GM19193 (cell line): ENCODE results near the gene GDI2.

Experiments used
- POLR2A ChIP-seq: IDR thresholded peaks from 4 replicates; pipeline ENCODE4 v1.6.1; 2011; ENCODE audit not compliant: insufficient read depth, insufficient read length; ENCODE audit errors: extremely low read depth

The GDI2 gene

DNA sequence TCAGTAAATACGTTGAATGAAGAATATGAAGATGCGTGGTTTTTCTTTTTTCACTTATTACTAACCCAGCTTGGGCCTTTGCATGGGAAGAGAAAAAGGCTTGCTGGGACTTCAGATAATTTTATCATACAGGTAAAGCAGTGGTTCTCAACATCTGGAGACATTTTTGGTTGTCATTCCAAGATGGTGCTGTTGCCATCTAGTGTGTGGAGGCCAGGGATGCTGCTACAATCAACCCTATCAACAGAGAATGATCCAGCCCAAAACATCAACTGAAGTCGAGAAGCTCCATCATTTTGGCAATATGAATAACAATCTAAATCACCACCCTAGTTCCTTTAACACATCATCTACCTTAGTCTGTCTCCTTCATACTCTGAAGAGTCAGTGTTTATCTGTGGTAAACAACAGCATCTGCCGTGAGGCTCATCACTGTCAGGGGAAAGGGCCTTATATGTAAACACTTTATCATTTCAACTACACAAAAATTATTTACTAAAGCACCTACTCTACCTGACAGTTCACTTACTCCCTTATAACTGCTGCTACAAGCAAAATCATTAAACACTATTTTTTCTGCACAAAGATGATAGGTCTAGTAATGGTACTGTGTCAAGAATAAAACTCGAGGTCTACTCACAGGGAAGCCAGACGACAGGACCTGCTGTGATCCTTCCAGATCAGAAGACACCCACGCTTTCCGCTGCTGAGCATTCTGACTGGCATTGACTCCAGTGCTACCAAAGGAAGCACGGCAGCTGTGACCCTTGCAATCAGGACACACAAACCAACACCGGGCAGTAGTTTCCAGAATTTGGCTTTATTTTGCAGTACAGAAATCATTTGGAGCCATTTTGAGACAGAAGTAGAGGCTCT, 48.6 kb downstream of the GDI2 start:
- no peak for TF ChIP-seq POLR2A

DNA sequence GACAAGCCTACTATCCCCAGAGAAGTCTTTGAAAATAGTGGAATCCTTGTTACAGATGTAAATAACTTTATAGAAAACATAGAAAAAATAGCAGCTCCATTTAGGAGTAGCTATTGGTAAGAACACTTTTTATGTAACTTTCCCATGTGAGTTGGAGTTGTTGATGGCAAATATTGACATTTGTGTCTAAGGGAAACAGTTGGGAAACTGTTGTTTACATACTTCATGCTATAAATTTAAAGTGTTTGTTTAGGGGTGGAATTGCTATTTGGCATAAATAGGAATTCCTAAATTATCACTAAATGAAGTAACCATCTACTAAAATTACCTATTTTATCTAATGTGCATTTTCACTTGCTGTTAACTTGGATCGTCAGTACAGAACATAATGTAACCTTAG, 50.7 kb downstream of the GDI2 start:
- TF ChIP-seq POLR2A, result no peak

DNA sequence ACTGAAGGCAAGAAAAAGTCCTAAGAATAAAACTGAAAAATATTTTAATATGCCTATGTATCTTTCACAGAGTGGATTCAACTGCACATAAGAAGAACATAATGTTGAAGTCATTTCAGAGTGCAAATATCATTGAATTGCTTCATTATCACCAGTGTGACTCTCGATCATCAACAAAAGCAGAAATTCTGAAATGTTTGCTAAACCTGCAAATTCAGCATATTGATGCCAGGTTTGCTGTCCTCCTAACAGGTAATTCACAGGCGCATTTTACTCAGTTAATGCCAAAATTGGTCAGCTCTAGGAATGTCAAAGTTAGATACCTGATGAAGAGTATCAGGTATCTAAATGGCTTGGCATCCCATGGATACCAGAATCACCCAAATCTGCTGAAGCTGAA, 52.0 kb downstream of the GDI2 start:
- no peak for TF ChIP-seq POLR2A

DNA sequence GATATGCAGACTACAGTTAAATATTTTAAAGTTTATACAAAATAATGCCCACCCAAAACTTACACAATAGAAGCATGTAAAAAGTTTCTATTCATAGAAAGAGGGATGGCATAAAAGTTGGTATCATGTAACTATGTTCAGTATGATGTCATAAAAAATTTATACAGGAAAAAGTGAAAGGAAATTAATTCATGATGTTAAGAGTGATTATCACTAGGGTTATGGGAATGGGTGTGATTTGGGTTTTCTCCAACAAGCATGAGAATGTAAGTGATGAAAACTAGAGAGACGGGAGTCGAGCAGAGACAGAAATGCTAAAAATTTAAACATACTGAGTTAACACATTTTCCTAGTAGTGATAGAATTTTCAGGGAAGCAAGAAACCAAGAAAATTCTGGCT, 52.7 kb downstream of the GDI2 start:
- no peak for TF ChIP-seq POLR2A

DNA sequence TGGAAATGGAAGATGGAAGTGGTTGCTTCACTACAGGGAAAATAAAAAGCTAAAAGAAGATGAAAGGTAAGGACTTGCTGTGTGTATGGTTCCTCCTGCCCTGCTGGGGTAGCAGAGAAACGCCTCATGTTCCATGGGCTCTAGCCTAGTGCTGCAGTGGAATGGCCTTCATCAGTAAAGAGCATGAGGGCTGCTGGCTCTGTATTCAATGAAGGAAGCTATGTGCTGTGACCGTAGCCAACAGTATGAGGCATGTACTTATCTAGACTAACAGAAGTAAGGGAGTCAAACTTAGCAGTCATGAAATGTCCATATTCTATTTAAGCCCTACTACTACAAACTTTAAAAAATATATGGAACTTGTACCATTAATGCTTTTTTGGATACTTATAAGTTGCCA, 54.3 kb downstream of the GDI2 start:
- no peak for TF ChIP-seq POLR2A

DNA sequence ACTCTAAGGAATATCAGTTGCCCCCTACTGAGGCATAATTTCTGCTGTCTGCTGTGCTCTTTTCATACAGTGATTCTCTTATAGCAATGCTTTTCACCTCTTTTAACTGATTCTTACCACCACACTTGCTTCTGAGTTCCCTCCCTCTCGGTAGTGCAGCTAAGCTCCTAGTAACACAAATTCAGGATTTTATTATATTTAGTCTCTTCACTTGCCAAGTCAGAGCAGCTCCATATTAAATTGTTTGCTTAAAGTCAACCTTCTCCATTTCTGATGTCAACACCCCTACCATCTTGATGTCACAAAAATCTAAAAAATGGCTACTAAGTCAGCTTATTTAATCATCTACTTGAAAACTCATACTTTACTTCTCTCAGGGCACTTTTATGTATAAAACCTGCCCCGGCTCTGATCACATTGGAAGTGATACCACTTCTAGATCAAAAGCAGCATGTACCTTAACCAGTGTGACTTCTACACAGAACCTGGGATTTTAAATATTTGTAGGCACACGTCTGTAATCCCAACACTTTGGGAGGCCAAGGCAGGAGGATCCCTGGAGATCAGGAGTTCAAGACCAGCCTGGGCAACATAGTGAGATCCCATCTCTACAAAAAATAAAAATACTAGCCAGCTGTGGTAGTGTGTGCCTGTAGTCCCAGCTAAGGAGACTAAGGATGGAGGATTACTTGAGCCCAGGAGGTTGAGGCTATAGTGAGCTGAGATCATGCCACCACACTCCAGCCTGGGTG, 55.3 kb downstream of the GDI2 start:
- TF ChIP-seq POLR2A, result no peak

DNA sequence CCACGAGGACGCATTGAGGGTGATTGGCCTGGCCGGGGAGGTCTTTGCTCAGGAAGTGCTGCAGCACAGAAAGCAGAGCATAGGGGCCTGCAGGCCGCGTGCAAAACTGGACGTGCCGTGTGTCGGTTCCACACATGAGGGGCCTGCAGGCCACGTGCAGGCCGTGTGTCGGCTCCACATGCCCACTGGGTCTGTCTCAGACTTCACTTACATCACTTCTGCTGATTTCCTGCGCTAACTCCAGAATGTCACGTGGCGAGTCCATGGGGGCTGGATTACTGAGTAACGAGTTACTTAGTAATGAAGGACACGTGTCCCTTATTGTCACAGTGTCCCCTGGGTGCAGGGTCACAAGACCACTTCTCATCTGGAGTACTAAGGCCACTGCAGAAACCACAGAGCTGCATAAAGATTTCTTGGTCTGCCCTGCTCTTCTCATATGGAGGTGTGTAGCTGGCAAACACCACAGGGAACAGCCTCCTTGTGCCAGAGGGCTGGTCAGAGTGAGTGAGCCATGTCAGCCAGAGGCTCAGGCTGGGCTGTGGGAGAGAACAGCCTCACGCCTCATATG, 60.8 kb downstream of the GDI2 start:
- TF ChIP-seq POLR2A, result no peak

DNA sequence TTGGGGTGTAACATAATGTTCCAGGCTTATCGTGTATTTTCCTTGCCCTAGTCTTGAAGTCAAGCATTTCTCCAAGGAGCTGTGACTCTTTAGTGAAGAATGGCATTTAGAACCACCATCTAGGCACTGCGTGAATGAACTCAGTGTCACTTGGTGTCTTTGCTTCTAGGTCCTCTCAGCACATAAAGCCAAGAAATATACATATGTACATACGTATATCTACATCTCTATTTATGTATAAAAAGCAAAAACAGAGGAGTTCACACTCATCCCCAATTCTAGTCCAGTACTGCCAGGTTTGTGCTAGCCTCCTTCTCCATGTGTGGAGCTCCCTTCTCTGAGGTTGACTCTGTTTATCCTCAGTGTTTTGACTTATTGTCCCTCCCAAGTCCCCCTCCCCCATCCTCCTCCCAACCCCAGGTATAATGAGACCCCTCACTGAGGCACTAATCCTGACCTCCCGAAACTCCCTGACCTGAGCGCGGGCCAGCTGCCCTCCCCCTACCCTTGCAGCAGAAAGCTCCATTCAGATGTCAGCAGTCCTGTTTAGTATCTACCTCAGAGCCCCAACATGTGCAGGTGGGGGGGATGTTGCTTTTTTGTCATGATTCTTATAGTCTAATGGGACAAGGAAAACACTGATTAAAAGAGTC, 61.5 kb downstream of the GDI2 start:
- no peak for TF ChIP-seq POLR2A

DNA sequence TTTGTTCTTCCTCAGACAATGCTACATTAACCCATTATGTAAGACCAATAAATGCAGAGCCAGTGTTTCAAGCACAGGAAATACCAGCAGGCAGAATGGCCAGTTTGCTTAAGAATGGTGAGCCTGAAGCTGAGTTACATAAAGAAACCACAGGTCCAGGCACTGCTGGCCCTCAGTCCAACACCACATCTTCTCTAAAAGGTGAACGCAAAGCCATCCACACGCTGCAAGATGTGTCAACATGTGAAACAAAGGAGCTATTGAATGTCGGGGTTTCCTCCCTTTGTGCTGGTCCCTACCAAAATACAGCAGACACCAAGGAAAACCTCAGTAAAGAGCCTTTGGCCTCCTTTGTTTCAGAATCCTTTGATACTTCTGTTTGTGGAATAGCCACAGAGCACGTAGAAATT, 64.8 kb downstream of the GDI2 start:
- no peak for TF ChIP-seq POLR2A

DNA sequence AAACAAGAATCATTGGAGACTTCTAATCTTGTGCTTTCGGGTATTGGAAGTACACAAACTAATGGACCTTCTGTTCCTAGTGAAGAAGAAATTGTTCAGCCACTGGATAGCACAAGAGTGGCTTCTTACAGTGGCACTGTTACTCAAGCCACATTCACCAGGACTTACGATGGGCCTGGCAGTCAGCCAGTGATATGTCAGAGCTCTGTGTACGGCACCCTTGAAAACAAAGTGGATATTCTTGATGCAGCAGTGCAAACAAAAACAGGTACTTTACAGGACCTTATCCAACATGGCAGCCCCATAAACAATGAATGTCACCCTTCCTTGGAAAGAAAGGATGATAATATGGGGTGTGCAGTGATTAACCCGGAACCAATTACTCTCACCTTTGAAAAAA, 67.0 kb downstream of the GDI2 start:
- TF ChIP-seq POLR2A, result no peak

DNA sequence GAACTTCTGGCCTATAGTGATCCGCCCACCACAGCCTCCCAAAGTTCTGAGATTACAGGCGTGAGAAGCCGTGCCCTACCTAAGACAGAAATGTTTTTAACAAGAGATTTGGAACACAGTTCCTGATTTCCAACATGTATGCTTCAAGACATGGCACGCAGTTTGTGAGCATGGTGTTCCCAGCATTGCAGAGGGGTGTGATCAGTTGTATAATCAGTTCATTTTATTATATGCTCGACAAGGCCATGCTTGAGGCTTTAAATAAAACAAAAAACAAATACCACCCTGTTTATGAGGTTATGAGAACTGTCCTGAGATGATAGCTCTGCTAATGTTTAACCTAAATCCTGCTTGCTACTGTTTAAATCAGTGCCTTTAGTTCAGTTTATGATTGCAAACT, 68.4 kb downstream of the GDI2 start:
- TF ChIP-seq POLR2A, result no peak

DNA sequence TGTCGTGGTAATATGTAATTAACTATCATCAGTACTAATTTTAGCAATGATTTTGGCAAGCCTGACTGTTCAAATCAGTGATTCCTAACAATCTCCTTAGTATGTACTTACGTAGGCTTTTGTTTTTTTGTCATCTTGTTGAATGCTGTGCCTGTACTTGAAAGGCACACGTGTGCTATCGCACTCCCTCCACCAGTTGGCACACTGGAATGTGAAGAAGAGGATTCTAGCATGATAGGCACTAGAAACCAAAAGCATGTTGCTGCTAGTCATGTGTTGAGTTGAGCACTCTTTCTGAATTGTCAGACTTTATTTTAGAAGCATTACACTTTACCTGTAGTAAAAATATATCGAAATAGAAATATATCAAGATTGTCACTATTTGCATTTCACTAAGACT, 69.5 kb downstream of the GDI2 start:
- no peak for TF ChIP-seq POLR2A

DNA sequence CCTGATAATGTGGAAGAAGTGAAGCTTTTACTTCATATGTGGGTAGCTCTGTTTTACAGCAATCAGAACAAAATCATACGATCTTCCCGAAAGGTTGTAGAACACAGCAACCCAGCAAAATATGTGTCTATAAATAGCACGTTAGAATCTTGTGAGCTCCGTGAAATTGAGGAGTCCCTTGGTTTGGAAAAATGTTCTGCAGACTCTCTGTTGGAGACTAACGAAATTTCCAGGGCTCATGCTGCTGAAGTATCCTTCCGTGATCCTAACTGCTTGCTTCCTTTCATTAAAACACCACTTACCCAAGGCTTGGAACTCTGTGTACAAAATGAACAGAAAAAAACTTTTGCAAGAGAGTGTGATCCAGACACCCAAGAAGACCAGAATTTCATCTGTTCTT, 71.1 kb downstream of the GDI2 start:
- no peak for TF ChIP-seq POLR2A

DNA sequence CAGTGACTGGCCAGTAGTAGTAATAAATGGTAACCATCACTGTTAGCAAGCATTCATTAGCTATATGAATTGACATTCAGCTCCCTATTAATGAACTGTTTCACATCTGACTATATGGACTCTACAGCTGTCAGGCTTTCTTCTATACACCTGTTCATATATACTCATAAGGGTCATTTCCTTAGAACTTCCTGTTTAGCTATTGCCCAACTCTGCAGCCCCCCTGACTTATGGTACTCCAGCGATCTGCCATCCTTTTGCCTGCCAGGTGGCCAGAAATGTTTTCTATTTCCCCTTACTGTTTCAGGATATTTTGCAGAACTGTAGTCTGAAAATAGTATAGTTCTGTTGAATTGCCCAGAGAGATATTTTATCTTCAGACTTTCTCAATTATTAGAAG, 72.0 kb downstream of the GDI2 start:
- no peak for TF ChIP-seq POLR2A

DNA sequence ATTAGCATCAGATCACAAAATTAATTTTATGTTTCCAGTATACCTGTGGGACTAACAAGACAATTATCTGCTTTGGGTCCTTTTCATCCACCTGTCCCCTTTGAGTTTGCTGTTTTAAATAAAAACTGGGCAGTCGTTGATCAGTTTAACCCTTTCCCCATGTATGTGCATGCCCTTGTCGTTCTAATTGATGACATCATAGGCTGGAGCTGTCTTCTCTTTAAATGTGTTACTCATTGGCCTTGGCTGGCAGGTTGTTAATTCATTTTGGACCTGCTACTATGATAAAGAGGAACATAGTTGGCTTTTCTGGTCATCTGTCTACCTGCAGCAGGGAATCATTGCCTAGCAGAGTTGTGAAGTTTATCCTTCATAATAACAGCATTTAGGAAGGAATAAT, 74.8 kb downstream of the GDI2 start:
- TF ChIP-seq POLR2A, result no peak
